ENCODE data around the gene TCEANC. TPM values are rescaled to one million over a fixed set of nuclear protein-coding genes. Genes with fewer than 3 reads are reported as not detected.

Gene TCEANC
- total and polyA plus RNA-seq, 2 of the 4 experiments (the other 2 are of a cell fraction): 0.99 to 2.5 TPM

DNA sequence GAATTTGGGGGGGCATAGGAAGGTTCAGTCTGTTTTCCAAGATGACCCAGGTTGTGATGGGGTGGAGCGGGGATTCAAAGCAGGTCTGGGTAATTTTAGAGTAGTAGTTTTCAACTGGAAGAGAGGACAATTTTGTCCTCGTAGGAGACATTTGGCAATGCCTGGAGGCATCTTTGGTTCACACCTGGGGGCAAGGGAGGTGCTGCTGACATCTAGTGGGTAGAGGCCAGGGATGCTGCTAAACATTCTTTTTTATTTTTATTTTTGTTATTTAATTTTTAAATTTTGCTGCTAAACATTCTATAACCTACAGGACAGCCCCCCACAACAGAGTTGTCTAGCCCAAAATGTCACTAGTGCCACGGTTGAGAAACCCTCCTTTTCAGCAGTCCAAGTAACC is 37.9 kb downstream of the TCEANC start:
- Histone ChIP-seq H3K4me1 (ENCODE audit: control insufficient read depth, insufficient read depth, low read length) (peaks cover 7% of the 10 kb centered on the region), H3K23ac (ENCODE audit: low read depth, low read length) (no peak overlapping the region), H3K4me2 (ENCODE audit: low read depth, low read length) (peak overlapping the region; percentile 85), H4K91ac (ENCODE audit: insufficient read depth, low read depth, low read length) (no peak overlapping the region), H2AFZ (replicated peaks; ENCODE audit: low read length, poor library complexity) (no peak overlapping the region), H3K4me3 (ENCODE audit: insufficient read depth, low read depth, low read length) (peak overlapping the region; percentile 86), H3K79me1 (ENCODE audit: low read depth in 1 of 2, low read length in 2 of 2) (peaks cover 18 to 42% of the 10 kb centered on the region in 2 experiments; a peak in 3 of 4 replicates), H2AK5ac (ENCODE audit: low read depth, low read length) (no peak overlapping the region), H3K9me3 (ENCODE audit: control insufficient read depth, insufficient read depth, low read length) (no peaks in the 10 kb centered on the region), H3K14ac (replicated peaks; ENCODE audit: low read depth, low read length) (no peak overlapping the region), H2BK15ac (ENCODE audit: low read depth, low read length) (no peak overlapping the region), H3K9me1 (ENCODE audit: insufficient read depth, low read length) (0 out of 2 replicates have a peak, but pooled peaks cover 3% of the 10 kb centered on the region), H3K18ac (ENCODE audit: low read depth, low read length) (no peak overlapping the region), H2BK120ac (ENCODE audit: low read depth, low read length) (no peak overlapping the region), H2AK9ac (replicated peaks; ENCODE audit: low read depth, low read length, poor library complexity) (no peak overlapping the region), H4K20me1 (ENCODE audit: insufficient read depth, low read length) (peaks cover 34% of the 10 kb centered on the region), H3K36me3 (ENCODE audit: control insufficient read depth, insufficient read depth, low read length) (peaks cover 2% of the 10 kb centered on the region), H3K27me3 (ENCODE audit: control insufficient read depth, insufficient read depth, low read length) (no peaks in the 10 kb centered on the region; the same call in 1 of the 2 replicates), H3K27ac (ENCODE audit: insufficient read depth, low read length) (no peak overlapping the region; the same call in 1 of the 2 replicates), H3K56ac (ENCODE audit: extremely low read depth, insufficient read depth, low read length) (no peak overlapping the region), H3K4ac (ENCODE audit: low read depth, low read length) (no peak overlapping the region), H2BK5ac (ENCODE audit: low read depth, low read length, poor library complexity, severe bottlenecking) (no peak overlapping the region), H4K5ac (ENCODE audit: low read depth, low read length) (no peak overlapping the region), H4K8ac (ENCODE audit: low read depth in 2 of 2, low read length in 2 of 2) (no peak overlapping the region), H3K9ac (ENCODE audit: low read depth, low read length) (no peak overlapping the region), H2BK20ac (ENCODE audit: low read depth, low read length) (no peak overlapping the region)
- intact Hi-C loops (cut with micrococcal nuclease): loop anchor here (5.0 kb wide), 1 partner anchor 41 kb away; the partner anchor contains the start of genes OFD1 and TRAPPC2
- ATAC-seq (ENCODE audit: low read depth) (no peak), DNase-seq (no peak)
- ChIA-PET POLR2A (ENCODE audit: unreplicated experiment) (no interaction called here), CTCF (no interaction called here)
- no CpG with 5 or more reads among the region's 3 CpGs for WGBS, 2 experiments (ENCODE audit: extremely low coverage in 2 of 2, insufficient read length in 1 of 2)
- no peak for TF ChIP-seq BHLHE40 (IDR thresholded peaks at IDR 0.05; ENCODE audit: low read depth, low read length)
- no peak for TF ChIP-seq MAZ (IDR thresholded peaks at IDR 0.05; ENCODE audit: borderline replicate concordance, low read depth, low read length)
- dilution Hi-C loops (cut with HindIII; ENCODE audit: low sequenced_read_pairs, unreplicated experiment): no loop called here
- BruUV-seq (replicated peaks): no TSS peak
- in situ Hi-C loops (cut with MboI; ENCODE audit: low sequenced_read_pairs): no loop called here
